ENCODE results near the gene MAPT.
A peak's percentile ranks its signal among the peaks of the same experiment; 100 is the strongest.

Gene MAPT

GRCh38 chr17:45956090-45956489 is 61.7 kb downstream of the MAPT start:
- TF ChIP-seq REST (IDR thresholded peaks at IDR 0.05; ENCODE audit: low read depth): peak; percentile 45; the same call in 1 of the 2 replicates
- no peak for TF ChIP-seq CREB1 (IDR thresholded peaks at IDR 0.05; ENCODE audit: low read depth)

GRCh38 chr17:45958307-45958706 is 64.0 kb downstream of the MAPT start:
- TF ChIP-seq EGR1 (IDR thresholded peaks at IDR 0.05) (no peak), FOXM1 (IDR thresholded peaks at IDR 0.05; ENCODE audit: borderline replicate concordance, low read depth) (no peak), ZBTB7A (IDR thresholded peaks at IDR 0.05; ENCODE audit: low read depth) (no peak), CREB1 (IDR thresholded peaks at IDR 0.05; ENCODE audit: low read depth) (no peak), NFIC (IDR thresholded peaks at IDR 0.05) (no peak), REST (IDR thresholded peaks at IDR 0.05; ENCODE audit: low read depth) (no peak), EP300 (IDR thresholded peaks at IDR 0.05; ENCODE audit: borderline replicate concordance) (no peak), TAF1 (IDR thresholded peaks at IDR 0.05; ENCODE audit: low read depth) (no peak), RAD21 (IDR thresholded peaks at IDR 0.05; ENCODE audit: low read depth) (no peak)

GRCh38 chr17:45958994-45959665 is 64.8 kb downstream of the MAPT start:
- TF ChIP-seq EP300 (IDR thresholded peaks at IDR 0.05; ENCODE audit: borderline replicate concordance) (no peak), USF1 (IDR thresholded peaks at IDR 0.05) (no peak), ZBTB7A (IDR thresholded peaks at IDR 0.05; ENCODE audit: low read depth) (no peak), NFIC (IDR thresholded peaks at IDR 0.05) (no peak), TCF12 (IDR thresholded peaks at IDR 0.05; ENCODE audit: low read depth) (no peak), MAX (IDR thresholded peaks at IDR 0.05) (no peak), RAD21 (IDR thresholded peaks at IDR 0.05; ENCODE audit: low read depth) (no peak), YY1 (IDR thresholded peaks at IDR 0.05; ENCODE audit: low read depth) (no peak), TAF1 (IDR thresholded peaks at IDR 0.05; ENCODE audit: low read depth) (no peak), REST (IDR thresholded peaks at IDR 0.05; ENCODE audit: low read depth) (no peak), FOXM1 (IDR thresholded peaks at IDR 0.05; ENCODE audit: borderline replicate concordance, low read depth) (no peak), CREB1 (IDR thresholded peaks at IDR 0.05; ENCODE audit: low read depth) (no peak), TEAD4 (IDR thresholded peaks at IDR 0.05) (no peak), CEBPB (IDR thresholded peaks at IDR 0.05) (no peak)

- no peak for TF ChIP-seq RAD21 (IDR thresholded peaks at IDR 0.05; ENCODE audit: low read depth)
- no peak for TF ChIP-seq EGR1 (IDR thresholded peaks at IDR 0.05)
- TF ChIP-seq FOXM1 (IDR thresholded peaks at IDR 0.05; ENCODE audit: borderline replicate concordance, low read depth): no peak
- no peak for TF ChIP-seq MAX (IDR thresholded peaks at IDR 0.05)
Measured at GRCh38 chr17:45960311-45960710, 66.0 kb downstream of the MAPT start.

GRCh38 chr17:45961206-45961605 is 66.9 kb downstream of the MAPT start:
- TF ChIP-seq CEBPB (IDR thresholded peaks at IDR 0.05): no peak

Measured in Ishikawa (cell line).